Dendritic cell treated with granulocyte-macrophage colony-stimulating factor and Interleukin-4, amounts not matched to agents 40 ng/mL and 50 ng/mL, for 4 days (primary cell): ENCODE results near the gene COL19A1.

Source experiments
- H3K27ac Mint-ChIP-seq: one replicate; pipeline ENCODE4 v1.8.0; 2022; ENCODE audit warnings: mild to moderate bottlenecking, mixed read lengths
- H3K27me3 Mint-ChIP-seq: one replicate; pipeline ENCODE4 v1.8.0; 2022; ENCODE audit warnings: mild to moderate bottlenecking, mixed read lengths
- H3K36me3 Mint-ChIP-seq: one replicate; pipeline ENCODE4 v1.8.0; 2022; ENCODE audit warnings: low read depth, mixed read lengths
- H3K4me1 Mint-ChIP-seq: one replicate; pipeline ENCODE4 v1.8.0; 2022; ENCODE audit warnings: low read depth, mixed read lengths
- H3K4me3 Mint-ChIP-seq: one replicate; pipeline ENCODE4 v1.8.0; 2022; ENCODE audit warnings: mild to moderate bottlenecking, moderate library complexity, mixed read lengths
- H3K9me3 Mint-ChIP-seq: one replicate; pipeline ENCODE4 v1.8.0; 2022; ENCODE audit warnings: mixed read lengths
- intact Hi-C: fragments of 100-400 bp; cut with micrococcal nuclease; formaldehyde crosslinking; loops from one replicate; pipeline ENCODE4 v1.15.0; 2022

COL19A1 gene

GRCh38 chr6:70234561-70235236 is 368.3 kb downstream of the COL19A1 start:
- Mint-ChIP-seq H3K4me3 (no peak overlapping the region), H3K9me3 (no peaks in the 10 kb centered on the region), H3K36me3 (no peaks in the 10 kb centered on the region), H3K4me1 (no peaks in the 10 kb centered on the region), H3K27me3 (no peaks in the 10 kb centered on the region), H3K27ac (no peak overlapping the region)
- intact Hi-C loops, result no loop called here

GRCh38 chr6:70236343-70236742 is 370.0 kb downstream of the COL19A1 start:
- intact Hi-C loops, result no loop called here
- Mint-ChIP-seq H3K4me3 (no peak overlapping the region), H3K27me3 (no peaks in the 10 kb centered on the region), H3K9me3 (no peaks in the 10 kb centered on the region), H3K27ac (no peak overlapping the region), H3K36me3 (no peaks in the 10 kb centered on the region), H3K4me1 (no peaks in the 10 kb centered on the region)

- H3K4me3 Mint-ChIP-seq, result no peak overlapping the region
- H3K9me3 Mint-ChIP-seq, result no peaks in the 10 kb centered on the region
- no peaks in the 10 kb centered on the region for H3K36me3 Mint-ChIP-seq
- H3K27me3 Mint-ChIP-seq, result no peaks in the 10 kb centered on the region
- no peak overlapping the region for H3K27ac Mint-ChIP-seq
- H3K4me1 Mint-ChIP-seq, result no peaks in the 10 kb centered on the region
- intact Hi-C loops, result no loop called here
Measured at GRCh38 chr6:70241031-70241430, 374.7 kb downstream of the COL19A1 start.

- no peaks in the 10 kb centered on the region for H3K27me3 Mint-ChIP-seq
- no peaks in the 10 kb centered on the region for H3K4me1 Mint-ChIP-seq
- H3K4me3 Mint-ChIP-seq, result no peak overlapping the region
- no peaks in the 10 kb centered on the region for H3K9me3 Mint-ChIP-seq
- H3K27ac Mint-ChIP-seq, result no peak overlapping the region
- intact Hi-C loops, result no loop called here
- no peaks in the 10 kb centered on the region for H3K36me3 Mint-ChIP-seq
Measured at GRCh38 chr6:70241991-70242420, 375.6 kb downstream of the COL19A1 start.

GRCh38 chr6:70246118-70246517 is 379.8 kb downstream of the COL19A1 start:
- Mint-ChIP-seq H3K4me3 (no peak overlapping the region), H3K27me3 (no peaks in the 10 kb centered on the region), H3K9me3 (no peaks in the 10 kb centered on the region), H3K4me1 (no peaks in the 10 kb centered on the region), H3K27ac (no peak overlapping the region), H3K36me3 (no peaks in the 10 kb centered on the region)
- intact Hi-C loops, result no loop called here

GRCh38 chr6:70252604-70253003 is 386.2 kb downstream of the COL19A1 start:
- H3K4me3 Mint-ChIP-seq, result no peak overlapping the region
- H3K27me3 Mint-ChIP-seq, result no peaks in the 10 kb centered on the region
- H3K9me3 Mint-ChIP-seq, result no peaks in the 10 kb centered on the region
- intact Hi-C loops, result no loop called here
- no peak overlapping the region for H3K27ac Mint-ChIP-seq
- H3K4me1 Mint-ChIP-seq, result no peaks in the 10 kb centered on the region
- no peaks in the 10 kb centered on the region for H3K36me3 Mint-ChIP-seq

GRCh38 chr6:70253923-70254322 is 387.6 kb downstream of the COL19A1 start:
- H3K4me1 Mint-ChIP-seq, result no peaks in the 10 kb centered on the region

GRCh38 chr6:70254784-70255183 is 388.4 kb downstream of the COL19A1 start:
- Mint-ChIP-seq H3K4me3 (no peak overlapping the region), H3K36me3 (no peaks in the 10 kb centered on the region), H3K9me3 (no peaks in the 10 kb centered on the region), H3K4me1 (no peaks in the 10 kb centered on the region), H3K27ac (no peak overlapping the region), H3K27me3 (no peaks in the 10 kb centered on the region)
- intact Hi-C loops, result no loop called here

More at GRCh38 chr6:70253923-70254322, 387.6 kb downstream of the COL19A1 start:
- Mint-ChIP-seq H3K27ac (no peak overlapping the region), H3K27me3 (no peaks in the 10 kb centered on the region), H3K36me3 (no peaks in the 10 kb centered on the region), H3K4me3 (no peak overlapping the region), H3K9me3 (no peaks in the 10 kb centered on the region)
- intact Hi-C loops, result no loop called here

GRCh38 chr6:70257768-70258273 is 391.5 kb downstream of the COL19A1 start:
- intact Hi-C loops, result no loop called here
- H3K4me3 Mint-ChIP-seq, result no peak overlapping the region
- no peak overlapping the region for H3K27ac Mint-ChIP-seq
- no peaks in the 10 kb centered on the region for H3K36me3 Mint-ChIP-seq
- no peaks in the 10 kb centered on the region for H3K27me3 Mint-ChIP-seq
- H3K4me1 Mint-ChIP-seq, result no peaks in the 10 kb centered on the region
- no peaks in the 10 kb centered on the region for H3K9me3 Mint-ChIP-seq

GRCh38 chr6:70258483-70258882 is 392.1 kb downstream of the COL19A1 start:
- H3K4me3 Mint-ChIP-seq, result no peak overlapping the region
- intact Hi-C loops, result no loop called here

More at GRCh38 chr6:70258483-70258882, 392.1 kb downstream of the COL19A1 start:
- Mint-ChIP-seq H3K4me1 (no peaks in the 10 kb centered on the region), H3K9me3 (no peaks in the 10 kb centered on the region), H3K27me3 (no peaks in the 10 kb centered on the region), H3K27ac (no peak overlapping the region), H3K36me3 (no peaks in the 10 kb centered on the region)
